NOMO-1 treated with dmso at 0.1 percent for 144 hours (cell line): Measurements from ENCODE around the gene DDX49.

Source experiments
- DNase-seq: peaks from one replicate; lab custom pipeline; 2025; ENCODE audit not compliant: unreplicated experiment; lab: John Stamatoyannopoulos, UW

Gene DDX49

GRCh38 chr19:18919086-18919899 lies at the start of gene DDX49, which contains the start of gene COPE:
TSS of gene DDX49 (plus strand) at chr19:18919715. CDS start at chr19:18919742, 27 bp downstream.
TSS of gene COPE (minus strand) at chr19:18919387. CDS start at chr19:18919348, 39 bp downstream.
- peak; percentile 99 for DNase-seq

GRCh38 chr19:18869781-18870530 lies 49.6 kb upstream of the DDX49 start:
- DNase-seq = no peak

GRCh38 chr19:18870531-18871172 lies 48.9 kb upstream of the DDX49 start:
- DNase-seq = no peak

GRCh38 chr19:18871543-18871942 lies 48.0 kb upstream of the DDX49 start:
- DNase-seq = no peak

GRCh38 chr19:18875726-18876125 lies 43.8 kb upstream of the DDX49 start:
- no peak for DNase-seq

- no peak for DNase-seq
These were observed 42.6 kb upstream of the DDX49 start for GRCh38 chr19:18876865-18877264.

GRCh38 chr19:18878058-18878797 lies 41.3 kb upstream of the DDX49 start:
- DNase-seq = no peak

- DNase-seq = no peak
These were observed 40.5 kb upstream of the DDX49 start for GRCh38 chr19:18878858-18879578.

GRCh38 chr19:18879579-18880373 lies 39.7 kb upstream of the DDX49 start:
- DNase-seq = no peak

- no peak for DNase-seq
These were observed 38.0 kb upstream of the DDX49 start for GRCh38 chr19:18881491-18881890.

GRCh38 chr19:18883526-18884304 lies 35.8 kb upstream of the DDX49 start:
- no peak for DNase-seq

GRCh38 chr19:18886972-18887371 lies 32.5 kb upstream of the DDX49 start:
- DNase-seq = no peak

- DNase-seq = no peak
These were observed 29.4 kb upstream of the DDX49 start for GRCh38 chr19:18889949-18890745.

GRCh38 chr19:18893587-18894253 lies 25.8 kb upstream of the DDX49 start:
- no peak for DNase-seq

- no peak for DNase-seq
These were observed 25.1 kb upstream of the DDX49 start for GRCh38 chr19:18894254-18895037.

- DNase-seq = peak; percentile 24
These were observed 24.3 kb upstream of the DDX49 start for GRCh38 chr19:18895038-18895823.
